HG02571 (cell line): ENCODE results near the gene DDX5.
"Not testable (repeated sequence)": the region's sequence is repeated elsewhere in the genome, so short reads cannot be mapped to it uniquely, and the experiment has no call there.

Experiments
- ATAC-seq: cut with Tn5 transposase; IDR thresholded peaks from one replicate; pipeline ENCODE4 v1.9.1; 2021; ENCODE audit warnings: mild to moderate bottlenecking, moderate library complexity; ENCODE audit not compliant: unreplicated experiment

DDX5 gene

GRCh38 chr17:64508683-64509082 is 2.6 kb upstream of the DDX5 start:
- no peak for ATAC-seq

- ATAC-seq: no peak
Measured at GRCh38 chr17:64507413-64507782, 1.3 kb upstream of the DDX5 start.

- peak; percentile 49 for ATAC-seq
Measured at GRCh38 chr17:64506576-64507412, 705 bp upstream of the DDX5 start, which contains the start of gene CEP95. TSS of gene CEP95 (plus strand) at chr17:64506977. CDS start at chr17:64507098, 121 bp downstream.

GRCh38 chr17:64505340-64506200 is 519 bp downstream of the DDX5 start:
- peak; percentile 3 for ATAC-seq

DNA sequence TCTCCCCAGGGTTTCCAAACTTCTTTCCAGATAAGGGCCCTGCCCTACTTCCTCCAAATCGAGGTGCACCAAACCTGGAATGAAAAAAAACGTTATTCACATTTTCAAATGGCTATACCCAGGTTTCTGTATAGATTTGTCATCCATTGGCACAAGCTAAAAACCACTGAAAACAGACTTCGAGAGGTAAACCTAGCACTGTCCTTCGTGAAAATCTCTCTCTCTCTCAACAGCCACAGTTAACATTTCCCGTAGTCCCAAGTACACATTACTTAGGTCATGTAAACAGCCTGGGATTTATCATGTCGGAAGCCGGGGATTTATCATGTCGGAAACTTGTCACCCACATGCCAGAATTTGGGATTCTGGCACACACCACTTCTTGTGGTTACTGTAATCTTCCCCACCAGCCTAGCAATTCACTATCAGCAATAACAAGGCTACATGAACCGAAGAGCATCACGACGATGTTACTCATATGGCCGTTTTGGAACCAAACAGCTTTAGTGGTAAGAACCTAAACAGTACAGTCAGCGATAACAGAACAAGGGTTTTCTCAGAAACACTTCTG is 1.2 kb downstream of the DDX5 start:
- no peak for ATAC-seq

DNA sequence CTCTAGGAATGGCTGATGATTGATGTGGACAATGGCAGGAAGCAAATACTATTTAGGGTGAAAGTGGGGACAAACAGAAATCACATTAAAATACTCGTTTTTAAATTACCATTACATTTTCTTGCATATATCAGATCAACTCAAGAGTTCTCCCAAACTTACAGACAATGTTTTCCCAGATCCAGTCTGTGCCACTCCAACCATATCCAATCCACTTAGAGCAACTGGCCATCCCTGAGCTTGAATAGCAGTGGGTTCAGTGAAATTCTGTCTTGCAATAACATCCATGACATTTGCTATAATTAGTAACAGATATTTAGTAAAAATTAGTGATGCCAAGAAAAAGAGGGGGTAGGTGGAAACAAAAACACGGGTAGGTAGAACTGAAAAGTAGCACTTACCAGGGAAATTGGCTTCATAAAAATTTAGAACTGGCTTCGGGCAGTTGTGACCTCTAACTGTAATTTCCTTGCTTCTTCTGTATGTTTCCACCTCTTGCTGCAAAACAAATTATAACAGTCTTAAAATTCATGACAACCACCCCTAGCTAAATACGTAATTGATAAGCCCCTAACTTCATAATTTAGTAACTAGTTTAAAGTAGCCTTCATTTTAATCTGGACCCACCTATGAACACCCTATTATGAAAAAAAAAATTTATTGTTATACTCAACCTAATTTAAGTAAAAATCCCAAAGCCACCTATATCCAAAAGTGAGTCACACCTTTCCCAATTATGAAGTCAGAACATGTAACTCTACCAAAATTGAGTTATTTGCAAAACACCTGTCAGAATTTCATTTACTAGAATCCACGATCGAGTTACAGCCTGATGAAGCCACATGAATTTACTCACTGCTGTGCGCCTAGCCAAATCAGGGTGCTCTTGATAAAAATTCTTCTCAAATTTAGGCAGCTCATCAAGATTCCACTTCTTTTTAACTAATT is 2.0 kb downstream of the DDX5 start:
- no peak for ATAC-seq

GRCh38 chr17:64503341-64503740 is 2.7 kb downstream of the DDX5 start:
- no peak for ATAC-seq

DNA sequence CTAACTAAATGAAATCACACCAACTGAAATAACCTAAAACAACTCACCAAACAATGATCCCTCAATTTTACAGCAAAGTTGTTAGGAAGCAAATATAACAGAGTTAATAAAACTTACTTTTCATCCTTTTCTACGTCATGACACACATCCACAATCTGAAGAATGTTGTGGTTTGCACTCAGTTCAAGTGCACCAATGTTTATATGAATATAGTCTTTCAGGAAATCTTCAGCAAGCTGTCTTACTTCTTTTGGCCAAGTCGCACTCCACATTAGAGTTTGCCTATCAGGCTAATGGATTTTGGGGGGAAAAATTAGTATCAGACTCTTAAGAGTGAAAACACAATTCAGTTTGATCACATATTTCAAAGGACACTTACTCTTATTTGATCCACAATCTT is 3.3 kb downstream of the DDX5 start:
- ATAC-seq: no peak

- ATAC-seq: no peak
Measured at GRCh38 chr17:64502021-64502420, 4.1 kb downstream of the DDX5 start.

DNA sequence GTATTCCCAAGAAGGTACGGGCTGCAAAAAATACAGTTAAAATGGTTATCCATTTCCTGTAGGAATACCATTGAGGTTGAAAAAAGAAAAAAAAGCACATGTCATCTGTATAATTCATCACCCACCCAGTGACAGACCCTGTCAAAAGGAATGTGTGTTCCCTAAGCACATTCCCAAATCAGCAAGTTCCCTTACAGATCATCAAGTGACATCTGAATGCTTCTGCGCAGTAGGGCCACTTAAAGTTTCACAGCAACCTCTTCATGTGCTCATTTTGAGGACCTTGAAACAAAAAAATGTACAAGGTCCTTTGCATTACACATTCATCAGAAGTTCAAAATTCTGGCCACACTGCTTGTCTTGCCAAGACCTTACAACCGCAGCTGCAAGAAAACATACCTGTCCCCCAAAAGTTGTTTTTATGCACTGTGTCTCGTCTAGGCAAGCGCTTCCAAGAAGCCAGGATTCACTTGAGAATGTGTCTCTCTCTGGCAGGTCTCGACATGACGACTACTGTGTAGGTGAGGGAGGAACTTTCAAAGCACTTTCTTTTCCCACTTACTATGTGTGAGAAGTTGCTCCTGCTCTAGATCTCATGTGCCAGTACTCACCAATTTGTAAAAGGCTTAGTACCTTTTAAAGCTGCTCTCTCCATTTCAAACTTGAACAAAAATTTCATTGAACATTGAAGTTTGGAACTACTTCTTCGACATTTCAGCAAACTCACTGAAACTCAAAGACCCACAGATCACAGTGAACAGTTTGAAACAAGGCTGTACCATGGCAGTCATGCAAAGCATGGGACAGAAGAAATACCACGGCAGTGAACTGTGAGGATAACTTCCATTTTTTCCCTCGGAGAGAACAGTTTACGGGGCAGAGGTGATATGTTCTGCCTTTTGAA is 5.0 kb downstream of the DDX5 start:
- no peak for ATAC-seq

- no peak for ATAC-seq
Measured at GRCh38 chr17:64500487-64500859, 5.6 kb downstream of the DDX5 start.

DNA sequence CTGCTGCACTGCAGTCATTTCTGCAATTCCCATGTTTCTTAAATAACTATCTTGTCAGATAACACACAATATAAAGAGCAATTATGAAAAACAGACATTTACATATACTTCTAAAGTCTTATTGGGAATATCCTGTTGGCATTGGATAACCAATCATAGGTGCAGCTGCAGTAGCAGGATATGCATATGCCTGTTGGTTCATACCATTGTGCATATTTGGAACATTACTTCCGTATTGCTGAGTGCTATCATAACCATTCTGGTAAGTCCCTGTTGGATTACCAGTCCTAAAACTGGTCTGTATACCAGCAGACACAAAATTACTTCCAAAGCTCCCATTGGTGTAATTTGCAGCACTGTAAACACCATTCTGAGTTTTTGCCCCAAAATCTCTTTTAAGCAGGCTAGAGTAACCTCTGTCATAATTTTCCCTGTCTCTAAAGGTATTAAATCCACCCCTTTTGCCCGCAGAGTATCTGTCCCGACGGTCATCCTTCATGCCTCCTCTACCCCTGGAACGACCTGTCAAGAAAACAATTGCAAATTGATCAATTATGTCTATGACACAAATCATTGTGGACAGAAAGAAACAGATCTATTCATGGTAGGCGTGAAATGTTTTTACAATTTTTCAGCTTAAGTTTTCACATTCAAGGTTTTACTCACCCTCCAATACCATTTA is 6.1 kb downstream of the DDX5 start:
- no peak for ATAC-seq

DNA sequence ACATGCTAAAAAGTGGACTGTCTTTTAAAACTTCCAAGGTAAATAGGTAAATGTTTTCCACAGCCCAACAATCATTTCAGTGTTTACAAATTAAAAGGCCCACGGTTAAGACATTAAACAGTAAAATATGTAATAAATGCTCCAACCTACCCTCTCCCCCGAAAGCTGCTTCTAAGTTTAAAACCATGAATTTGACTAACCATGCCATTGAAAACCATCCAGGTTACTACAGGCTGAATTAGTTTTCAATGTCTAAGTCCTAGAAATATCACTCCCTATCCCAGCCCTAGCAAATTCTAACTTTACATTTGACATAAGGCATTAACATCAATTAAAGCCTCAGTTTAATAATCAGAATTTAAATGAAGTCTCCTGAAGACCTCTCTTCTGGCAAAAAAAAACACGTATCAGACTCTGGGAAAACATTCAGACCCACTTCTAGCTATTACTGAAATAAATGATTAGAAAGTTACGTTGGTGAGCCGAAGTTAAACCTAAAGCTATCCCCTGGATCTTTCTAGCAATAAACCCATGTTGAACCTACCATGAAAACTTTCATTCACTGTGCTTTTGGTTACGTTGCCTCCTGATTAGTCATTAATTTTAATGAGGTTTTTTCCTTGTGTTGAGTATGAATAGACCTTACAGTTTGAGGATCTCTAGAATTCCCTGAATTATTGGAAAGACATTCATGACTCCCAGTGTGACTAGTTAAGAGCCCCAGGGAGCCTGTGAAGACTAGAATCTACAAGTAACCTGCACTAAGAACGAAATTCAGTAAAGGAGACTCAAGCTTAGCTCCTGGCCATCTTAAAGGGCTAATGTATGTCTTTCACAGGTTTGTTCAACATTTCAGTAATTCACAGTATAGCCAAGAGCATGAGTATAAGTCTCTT is 7.5 kb downstream of the DDX5 start:
- no peak for ATAC-seq

DNA sequence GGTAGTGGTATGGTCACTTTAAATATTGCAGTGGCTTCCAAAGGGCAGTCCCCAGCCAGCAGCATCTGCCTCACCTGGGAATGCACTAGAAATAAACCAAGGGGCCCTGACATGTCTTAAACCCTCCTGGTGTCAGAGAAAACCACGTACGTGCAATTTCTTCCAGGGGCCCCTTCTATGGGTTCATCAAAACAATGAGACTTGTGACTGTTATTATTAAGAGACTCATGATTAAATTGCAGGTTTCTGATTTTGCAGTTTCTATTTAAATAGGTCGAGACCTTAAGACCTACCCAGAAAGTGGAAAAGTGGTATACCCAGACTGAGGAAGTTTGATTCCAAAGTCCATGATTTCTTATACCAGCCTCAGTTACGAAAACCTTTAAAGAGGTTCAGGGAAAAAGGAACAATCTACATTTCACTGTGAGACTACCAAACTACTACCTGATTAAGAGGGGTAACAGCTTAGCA is 8.5 kb downstream of the DDX5 start:
- ATAC-seq: no peak

DNA sequence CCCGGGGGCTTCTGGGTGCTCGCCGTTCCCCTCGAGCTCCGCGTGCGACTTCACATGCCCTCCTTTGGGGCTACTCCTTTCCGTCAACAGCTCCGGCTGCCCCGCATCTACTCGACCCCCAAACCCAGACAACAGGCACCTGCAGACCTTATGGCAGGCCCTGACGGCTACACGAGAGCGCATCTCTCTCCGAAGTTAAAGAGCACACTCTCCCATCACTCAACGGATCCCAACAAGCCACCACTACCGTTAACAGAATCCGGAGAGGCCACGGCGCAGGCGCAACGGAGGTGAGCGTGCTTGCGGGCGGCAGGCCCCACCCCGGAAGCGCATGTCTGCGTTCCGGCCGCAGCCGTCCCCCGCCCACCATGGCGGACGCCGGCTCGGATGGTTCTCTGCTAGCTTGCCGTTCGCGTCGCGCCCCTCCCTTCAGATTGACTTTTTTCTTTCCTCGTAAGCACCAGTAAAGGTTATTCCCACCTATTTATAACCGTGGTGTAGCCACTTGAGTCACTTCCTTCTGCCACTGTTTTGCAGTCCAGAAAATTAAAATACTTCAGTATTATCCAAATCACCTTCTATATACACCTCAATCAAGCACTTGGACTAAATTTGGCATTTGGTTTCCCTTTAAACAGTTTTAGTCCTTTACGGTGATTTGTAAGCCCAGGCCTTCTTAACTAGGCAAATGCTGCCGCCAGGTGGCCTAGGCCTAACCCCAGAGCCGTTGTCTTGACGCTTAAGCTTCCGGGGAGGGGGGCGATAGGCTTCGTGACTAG is 9.1 kb downstream of the DDX5 start, which contains the start of gene POLG2:
TSS of gene POLG2 (minus strand) at position 269 of the 779 bp plus-strand sequence. CDS start at position 183, 86 bp downstream.
- ATAC-seq: peak; percentile 86

DNA sequence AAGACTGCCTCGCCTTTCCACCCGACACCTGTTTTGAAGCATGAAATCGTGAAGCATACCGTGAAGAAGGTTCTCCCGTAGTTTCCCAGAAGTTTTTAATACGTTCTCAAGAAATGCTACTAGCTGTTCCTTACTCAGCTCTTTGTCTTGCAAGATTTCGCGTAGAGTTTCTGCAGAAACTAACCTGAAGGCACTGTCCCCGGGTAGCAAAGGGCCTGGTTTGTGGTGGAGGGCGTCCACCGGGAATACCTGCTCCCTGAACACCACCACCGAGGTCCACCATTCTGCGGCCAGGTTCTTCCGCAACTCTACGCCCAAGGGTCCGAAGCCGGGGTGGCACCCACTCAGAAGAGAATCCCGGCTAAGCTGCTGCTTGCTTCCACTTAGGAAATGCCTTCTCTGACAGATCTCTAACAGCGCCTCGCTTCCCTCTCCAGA is 9.7 kb downstream of the DDX5 start:
- no peak for ATAC-seq

- ATAC-seq: not testable (repeated sequence)
Measured at GRCh38 chr17:64495300-64495699, 10.8 kb downstream of the DDX5 start.
